ENCODE results near the gene KCNN4. TPM values are rescaled to one million over a fixed set of nuclear protein-coding genes. Genes with fewer than 3 reads are reported as not detected.

The KCNN4 gene
- total RNA-seq, 1 experiment from 2014 or later = 0.26 TPM

DNA sequence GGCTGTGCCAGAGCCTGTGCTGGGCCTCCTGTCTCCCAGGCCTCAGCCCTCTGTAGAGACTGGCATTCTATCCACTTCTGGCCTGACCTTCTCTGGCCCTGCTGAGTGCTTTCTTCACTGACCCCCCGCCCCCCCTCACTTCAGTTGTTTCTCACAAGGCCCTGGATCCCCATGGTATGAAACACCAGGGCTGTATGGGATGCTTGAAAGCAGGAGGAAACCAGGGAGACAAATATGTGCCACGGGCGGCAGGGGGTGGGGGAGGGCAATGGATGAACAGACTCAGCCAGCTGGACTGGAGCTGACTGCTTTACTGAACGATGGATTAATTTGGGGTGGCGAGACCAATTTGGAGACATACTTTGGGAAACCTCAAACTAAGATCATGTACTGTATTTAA lies 50.9 kb downstream of the KCNN4 start:
- Histone ChIP-seq H3K9me3 (ENCODE audit: control insufficient read depth, low read depth, low read length) (no peaks in the 10 kb centered on the region), H3K4ac (ENCODE audit: low read depth, low read length) (no peak overlapping the region), H3K4me2 (ENCODE audit: insufficient read depth, insufficient read length, low read length) (no peak overlapping the region), H3K14ac (ENCODE audit: insufficient read depth, low read length) (no peak overlapping the region), H2BK5ac (ENCODE audit: insufficient read length, low read length) (no peak overlapping the region), H3K23ac (ENCODE audit: insufficient read length, low read depth, low read length) (no peak overlapping the region), H3T11ph (ENCODE audit: low read length) (no peak overlapping the region), H2BK15ac (ENCODE audit: low read depth, low read length) (no peak overlapping the region), H4K8ac (replicated peaks; ENCODE audit: insufficient read length, low read depth, low read length) (no peak overlapping the region), H3K18ac (ENCODE audit: insufficient read length, low read depth, low read length) (no peak overlapping the region), H2AK5ac (ENCODE audit: insufficient read length, low read length) (no peak overlapping the region), H3K9ac (ENCODE audit: extremely low read depth, insufficient read length, low read length) (no peak overlapping the region), H3K27ac (ENCODE audit: insufficient read length, low read depth, low read length) (no peak overlapping the region), H2BK12ac (ENCODE audit: insufficient read length, low read depth, low read length) (no peak overlapping the region), H2BK20ac (ENCODE audit: low read depth, low read length, poor library complexity, severe bottlenecking) (no peak overlapping the region), H3K79me1 (ENCODE audit: insufficient read depth, low read depth, low read length, poor library complexity, severe bottlenecking) (no peaks in the 10 kb centered on the region), H3K56ac (ENCODE audit: insufficient read length, low read depth, low read length) (no peak overlapping the region), H3K23me2 (ENCODE audit: insufficient read length, low read depth, low read length, poor library complexity, severe bottlenecking) (no peaks in the 10 kb centered on the region), H4K91ac (ENCODE audit: insufficient read length, low read depth, low read length) (no peak overlapping the region), H3K79me2 (ENCODE audit: insufficient read depth, low read length) (no peaks in the 10 kb centered on the region), H3K27me3 (ENCODE audit: insufficient read depth, low read length) (no peaks in the 10 kb centered on the region), H2AFZ (ENCODE audit: low read length) (no peak overlapping the region), H2BK120ac (ENCODE audit: low read depth, low read length, poor library complexity, severe bottlenecking) (no peak overlapping the region), H3K4me1 (ENCODE audit: insufficient read depth, low read length) (no peaks in the 10 kb centered on the region), H4K20me1 (ENCODE audit: control insufficient read depth, insufficient read depth, insufficient read length) (no peaks in the 10 kb centered on the region), H4K5ac (ENCODE audit: insufficient read length, low read depth, low read length) (no peak overlapping the region)
- H3K4me1 Mint-ChIP-seq = peaks cover 0 to 4% of the 10 kb centered on the region in 2 experiments; a peak in 1 of 4 replicates
- TF ChIP-seq, protein P1, sequence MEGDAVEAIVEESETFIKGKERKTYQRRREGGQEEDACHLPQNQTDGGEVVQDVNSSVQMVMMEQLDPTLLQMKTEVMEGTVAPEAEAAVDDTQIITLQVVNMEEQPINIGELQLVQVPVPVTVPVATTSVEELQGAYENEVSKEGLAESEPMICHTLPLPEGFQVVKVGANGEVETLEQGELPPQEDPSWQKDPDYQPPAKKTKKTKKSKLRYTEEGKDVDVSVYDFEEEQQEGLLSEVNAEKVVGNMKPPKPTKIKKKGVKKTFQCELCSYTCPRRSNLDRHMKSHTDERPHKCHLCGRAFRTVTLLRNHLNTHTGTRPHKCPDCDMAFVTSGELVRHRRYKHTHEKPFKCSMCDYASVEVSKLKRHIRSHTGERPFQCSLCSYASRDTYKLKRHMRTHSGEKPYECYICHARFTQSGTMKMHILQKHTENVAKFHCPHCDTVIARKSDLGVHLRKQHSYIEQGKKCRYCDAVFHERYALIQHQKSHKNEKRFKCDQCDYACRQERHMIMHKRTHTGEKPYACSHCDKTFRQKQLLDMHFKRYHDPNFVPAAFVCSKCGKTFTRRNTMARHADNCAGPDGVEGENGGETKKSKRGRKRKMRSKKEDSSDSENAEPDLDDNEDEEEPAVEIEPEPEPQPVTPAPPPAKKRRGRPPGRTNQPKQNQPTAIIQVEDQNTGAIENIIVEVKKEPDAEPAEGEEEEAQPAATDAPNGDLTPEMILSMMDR (conservative IDR thresholded peaks at IDR 0.05) = no peak
- H3K27ac Mint-ChIP-seq = peak overlapping the region in 1 of 3 experiments; percentile 28; a peak in 1 of 7 replicates
- no peaks in the 10 kb centered on the region for H3K9me3 Mint-ChIP-seq
- peaks cover 27 to 65% (median 42%) of the 10 kb centered on the region in 3 experiments; a peak in 6 of 7 replicates for H3K36me3 Mint-ChIP-seq (ENCODE audit: insufficient read depth in 1 of 3, low read depth in 3 of 3)
- no peak for DNase-seq
- H3K27me3 Mint-ChIP-seq (ENCODE audit: low read depth) = no peaks in the 10 kb centered on the region
- H3K4me3 Mint-ChIP-seq = no peak overlapping the region
- no CpG with 5 or more reads among the region's 5 CpGs for WGBS (ENCODE audit: extremely low coverage, insufficient read length, low lambda C conversion rate)
